AG09319 (cell line): ENCODE measurements around the gene CACNG5.

Experiments used
- DNase-seq: peaks from one replicate; pipeline ENCODE4 v3.0.0-alpha.2; 2010; ENCODE audit warnings: low read depth; ENCODE audit errors: extremely low read depth
- TF ChIP-seq, protein P1 (sequence below): IDR thresholded peaks from 2 replicates; pipeline ENCODE4 v1.5.1; 2011; ENCODE audit warnings: low read depth, mild to moderate bottlenecking, inconsistent platforms, low read length, moderate library complexity

CACNG5 gene

DNA sequence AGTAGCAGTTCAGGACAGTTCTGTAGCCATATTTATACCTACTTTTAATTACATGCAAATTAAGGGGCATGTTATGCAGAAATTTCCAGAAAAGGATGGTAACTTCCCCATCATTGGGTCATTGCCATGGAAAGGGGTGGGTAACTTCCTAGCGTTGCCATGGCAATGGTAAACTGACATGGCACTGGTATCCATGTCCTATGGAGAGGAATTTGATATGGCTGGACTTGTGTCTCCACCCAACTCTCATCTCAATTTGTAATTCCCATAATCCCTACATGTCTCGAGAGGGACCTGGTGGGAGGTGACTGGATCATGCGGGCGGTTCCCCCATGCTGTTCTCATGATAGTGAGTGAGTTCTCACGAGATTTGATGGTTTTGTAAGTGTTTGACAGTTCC is 94.0 kb downstream of the CACNG5 start:
- DNase-seq: no peak
- TF ChIP-seq, protein P1, sequence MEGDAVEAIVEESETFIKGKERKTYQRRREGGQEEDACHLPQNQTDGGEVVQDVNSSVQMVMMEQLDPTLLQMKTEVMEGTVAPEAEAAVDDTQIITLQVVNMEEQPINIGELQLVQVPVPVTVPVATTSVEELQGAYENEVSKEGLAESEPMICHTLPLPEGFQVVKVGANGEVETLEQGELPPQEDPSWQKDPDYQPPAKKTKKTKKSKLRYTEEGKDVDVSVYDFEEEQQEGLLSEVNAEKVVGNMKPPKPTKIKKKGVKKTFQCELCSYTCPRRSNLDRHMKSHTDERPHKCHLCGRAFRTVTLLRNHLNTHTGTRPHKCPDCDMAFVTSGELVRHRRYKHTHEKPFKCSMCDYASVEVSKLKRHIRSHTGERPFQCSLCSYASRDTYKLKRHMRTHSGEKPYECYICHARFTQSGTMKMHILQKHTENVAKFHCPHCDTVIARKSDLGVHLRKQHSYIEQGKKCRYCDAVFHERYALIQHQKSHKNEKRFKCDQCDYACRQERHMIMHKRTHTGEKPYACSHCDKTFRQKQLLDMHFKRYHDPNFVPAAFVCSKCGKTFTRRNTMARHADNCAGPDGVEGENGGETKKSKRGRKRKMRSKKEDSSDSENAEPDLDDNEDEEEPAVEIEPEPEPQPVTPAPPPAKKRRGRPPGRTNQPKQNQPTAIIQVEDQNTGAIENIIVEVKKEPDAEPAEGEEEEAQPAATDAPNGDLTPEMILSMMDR: no peak

DNA sequence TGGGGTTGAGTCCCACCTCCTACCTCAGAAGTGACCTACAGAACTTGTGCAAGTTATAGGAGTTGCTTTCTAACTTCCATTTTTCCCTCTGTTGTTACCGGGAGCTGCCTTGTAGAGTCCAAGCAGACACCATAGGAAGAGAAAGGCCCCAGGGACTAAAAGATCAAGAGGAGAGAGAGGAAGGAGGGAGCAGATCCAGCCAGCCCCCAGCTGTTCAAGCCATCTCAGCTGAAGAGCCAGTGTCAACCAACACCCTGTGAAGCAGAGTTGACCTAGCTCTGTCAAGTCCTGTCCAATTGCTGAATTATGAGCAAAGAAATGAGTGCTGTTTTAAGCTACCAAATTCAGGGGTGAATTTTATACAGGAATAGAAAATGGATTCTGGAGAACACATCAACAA is 94.7 kb downstream of the CACNG5 start:
- TF ChIP-seq, protein P1: no peak
- no peak for DNase-seq

DNA sequence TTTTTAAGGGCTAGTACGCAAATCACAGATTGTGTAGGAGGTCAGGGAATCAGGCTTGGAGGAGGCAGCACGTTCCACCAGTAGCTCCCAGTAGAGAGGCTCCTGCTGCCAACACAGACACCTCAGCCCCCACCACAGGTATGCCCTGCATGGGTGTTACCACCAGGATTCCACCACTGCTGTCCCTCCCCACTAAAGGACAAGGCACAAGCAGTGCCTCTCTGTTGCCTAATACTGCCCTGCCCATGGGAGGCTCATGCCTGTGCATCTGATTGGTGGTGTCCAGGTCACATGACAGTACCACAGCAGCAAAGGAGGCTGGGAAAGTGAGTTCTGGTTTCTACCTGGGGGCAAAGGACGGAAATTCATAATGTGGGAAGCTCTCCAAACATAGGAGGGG is 96.0 kb downstream of the CACNG5 start:
- TF ChIP-seq, protein P1: no peak
- DNase-seq: no peak

DNA sequence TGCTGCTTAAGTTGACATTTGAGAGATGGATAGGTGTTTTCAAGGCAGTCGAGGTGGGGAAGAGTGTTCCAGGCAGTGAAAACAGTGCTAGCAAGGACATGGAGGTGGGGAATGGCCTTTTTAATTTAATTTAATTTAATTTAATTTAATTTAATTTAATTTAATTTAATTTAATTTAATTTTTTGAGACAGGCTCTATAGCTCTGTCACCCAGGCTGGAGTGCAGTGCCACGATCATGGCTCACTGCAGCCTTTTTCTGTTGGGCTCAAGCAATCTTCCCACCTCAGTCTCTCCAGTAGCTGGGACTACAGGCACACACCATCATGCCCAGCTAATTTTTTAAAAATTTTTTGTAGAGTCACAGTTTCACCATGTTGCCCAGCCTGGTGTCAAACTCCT is 97.4 kb downstream of the CACNG5 start:
- no peak for DNase-seq
- TF ChIP-seq, protein P1: no peak

DNA sequence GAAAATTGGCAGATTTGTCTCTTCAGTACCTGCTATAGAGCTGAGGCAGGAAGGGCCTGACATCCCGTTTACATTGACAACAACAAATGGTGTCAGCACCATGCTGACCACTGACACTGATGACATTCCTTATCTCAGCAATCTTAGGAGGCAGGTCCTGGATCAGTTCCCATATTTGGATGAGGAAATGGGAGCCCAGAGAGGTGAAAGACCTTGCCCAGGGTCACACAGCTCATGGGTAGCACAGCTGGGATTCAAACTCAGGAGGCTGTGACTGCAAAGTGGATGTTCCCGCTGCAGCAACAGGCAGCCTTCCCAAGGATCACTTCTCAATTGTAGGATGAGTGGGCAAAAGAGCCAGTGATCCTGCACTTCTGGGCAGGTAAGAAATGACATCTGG is 99.1 kb downstream of the CACNG5 start:
- no peak for DNase-seq
- TF ChIP-seq, protein P1: no peak
